GM12801 (cell line): Measurements from ENCODE around the gene EEF1E1.

Experiments
- TF ChIP-seq, protein P1 (sequence below): IDR thresholded peaks from one replicate; pipeline ENCODE4 v1.5.1; 2011; ENCODE audit warnings: control low read depth; ENCODE audit not compliant: insufficient read length; ENCODE audit errors: extremely low read depth

EEF1E1 gene

DNA sequence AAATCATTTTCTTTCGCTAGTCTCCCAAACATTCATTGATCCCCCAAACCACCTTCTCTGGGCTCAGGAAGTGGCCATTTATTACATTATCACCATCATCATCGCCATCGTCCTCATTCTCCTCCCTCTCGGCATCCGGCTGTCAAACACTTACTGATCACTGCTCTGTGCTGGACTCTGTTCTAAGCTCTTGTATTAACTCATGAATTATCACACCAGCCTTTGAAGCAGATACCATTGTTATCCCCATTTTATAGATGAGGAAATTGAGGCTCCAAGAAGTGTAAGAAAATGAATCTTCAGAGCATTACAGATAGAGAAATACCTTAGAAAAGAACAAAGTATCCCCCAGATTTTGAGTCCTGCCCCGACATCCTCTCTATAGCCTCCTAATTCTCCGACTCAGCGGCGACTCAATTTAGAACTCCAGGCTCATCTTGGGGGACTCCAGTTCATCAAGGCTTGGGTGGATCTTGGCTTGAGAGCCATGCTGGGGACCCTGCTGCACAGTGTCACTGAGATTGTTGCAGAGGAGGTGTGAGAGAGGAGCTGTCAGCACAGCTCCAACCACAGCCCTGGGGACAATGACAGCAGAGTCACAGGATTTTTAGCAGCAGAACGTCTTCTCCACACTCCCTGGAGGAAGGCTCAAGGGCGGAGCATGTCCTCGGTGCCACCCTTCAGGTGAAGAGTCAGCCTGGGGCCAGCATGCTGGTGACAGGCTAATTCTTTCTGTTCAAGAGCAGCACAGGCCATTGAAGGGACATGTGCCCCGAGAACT is 6.6 kb upstream of the EEF1E1 start:
- TF ChIP-seq, protein P1, sequence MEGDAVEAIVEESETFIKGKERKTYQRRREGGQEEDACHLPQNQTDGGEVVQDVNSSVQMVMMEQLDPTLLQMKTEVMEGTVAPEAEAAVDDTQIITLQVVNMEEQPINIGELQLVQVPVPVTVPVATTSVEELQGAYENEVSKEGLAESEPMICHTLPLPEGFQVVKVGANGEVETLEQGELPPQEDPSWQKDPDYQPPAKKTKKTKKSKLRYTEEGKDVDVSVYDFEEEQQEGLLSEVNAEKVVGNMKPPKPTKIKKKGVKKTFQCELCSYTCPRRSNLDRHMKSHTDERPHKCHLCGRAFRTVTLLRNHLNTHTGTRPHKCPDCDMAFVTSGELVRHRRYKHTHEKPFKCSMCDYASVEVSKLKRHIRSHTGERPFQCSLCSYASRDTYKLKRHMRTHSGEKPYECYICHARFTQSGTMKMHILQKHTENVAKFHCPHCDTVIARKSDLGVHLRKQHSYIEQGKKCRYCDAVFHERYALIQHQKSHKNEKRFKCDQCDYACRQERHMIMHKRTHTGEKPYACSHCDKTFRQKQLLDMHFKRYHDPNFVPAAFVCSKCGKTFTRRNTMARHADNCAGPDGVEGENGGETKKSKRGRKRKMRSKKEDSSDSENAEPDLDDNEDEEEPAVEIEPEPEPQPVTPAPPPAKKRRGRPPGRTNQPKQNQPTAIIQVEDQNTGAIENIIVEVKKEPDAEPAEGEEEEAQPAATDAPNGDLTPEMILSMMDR, result no peak

DNA sequence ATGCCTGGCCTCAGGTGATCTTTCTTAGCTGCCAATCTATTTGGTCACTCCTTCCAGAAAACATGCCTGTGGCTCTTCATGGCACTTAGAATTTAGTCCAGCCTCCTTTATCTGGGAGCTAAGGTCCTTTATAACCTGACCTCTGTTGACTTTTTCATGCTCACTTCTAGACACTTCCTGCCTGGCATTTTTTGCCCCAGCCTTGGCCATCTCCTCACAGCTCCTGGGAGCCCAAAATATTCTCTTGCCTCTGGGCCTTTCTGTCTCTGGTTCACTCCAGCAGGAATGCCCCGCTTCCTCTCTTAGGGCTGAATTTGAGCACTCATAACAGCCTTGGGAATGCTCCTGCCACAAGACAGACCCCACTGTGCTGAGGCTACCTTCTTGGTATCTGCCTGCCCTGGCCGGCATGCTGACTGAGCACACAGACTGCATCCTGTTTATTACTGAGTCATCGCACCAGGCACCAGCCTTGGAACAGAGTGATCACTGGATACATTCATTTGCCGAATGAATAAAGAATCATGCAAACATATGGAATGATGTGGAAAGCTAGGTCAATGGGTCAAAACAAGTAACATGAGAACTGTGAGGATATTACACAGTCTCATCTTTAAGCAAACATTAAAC is 5.8 kb upstream of the EEF1E1 start:
- TF ChIP-seq, protein P1, result no peak

DNA sequence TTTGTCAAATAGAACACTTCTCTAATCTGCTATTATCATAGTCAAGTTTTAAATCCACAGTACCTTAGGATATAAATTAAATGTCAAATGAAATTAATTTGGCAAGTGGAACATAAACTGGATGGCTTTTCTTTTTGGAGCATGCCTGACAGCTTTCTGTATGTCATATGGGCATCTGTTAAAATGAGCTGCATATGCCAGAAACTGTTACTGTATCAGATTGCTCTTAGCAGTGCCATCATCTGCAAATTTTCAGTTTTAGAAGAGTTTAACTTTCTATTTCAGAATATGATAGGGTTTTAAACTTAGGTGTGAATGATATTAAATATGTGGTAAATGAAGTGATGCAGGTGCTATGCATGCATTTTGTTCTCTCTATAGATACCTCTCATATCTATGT is 3.4 kb upstream of the EEF1E1 start:
- TF ChIP-seq, protein P1, result no peak

DNA sequence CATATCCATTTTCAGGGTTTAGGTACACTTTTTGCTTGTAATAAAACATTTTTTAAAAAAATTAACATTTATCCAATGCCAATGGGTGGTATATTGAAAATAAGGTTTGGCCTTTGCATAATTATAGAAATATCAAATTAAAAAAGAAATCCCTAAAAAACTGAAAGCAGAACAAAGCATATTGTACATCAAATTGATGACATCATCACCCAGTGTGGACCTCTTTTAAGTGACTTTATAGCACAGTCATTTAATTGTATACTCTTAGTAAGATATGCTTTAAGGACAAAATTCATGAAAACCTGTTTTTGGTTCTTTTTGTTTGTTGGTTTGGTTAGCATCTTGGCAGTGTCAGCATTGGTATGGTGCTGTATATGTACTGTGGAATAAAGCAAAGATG is 1.4 kb upstream of the EEF1E1 start:
- TF ChIP-seq, protein P1, result no peak

DNA sequence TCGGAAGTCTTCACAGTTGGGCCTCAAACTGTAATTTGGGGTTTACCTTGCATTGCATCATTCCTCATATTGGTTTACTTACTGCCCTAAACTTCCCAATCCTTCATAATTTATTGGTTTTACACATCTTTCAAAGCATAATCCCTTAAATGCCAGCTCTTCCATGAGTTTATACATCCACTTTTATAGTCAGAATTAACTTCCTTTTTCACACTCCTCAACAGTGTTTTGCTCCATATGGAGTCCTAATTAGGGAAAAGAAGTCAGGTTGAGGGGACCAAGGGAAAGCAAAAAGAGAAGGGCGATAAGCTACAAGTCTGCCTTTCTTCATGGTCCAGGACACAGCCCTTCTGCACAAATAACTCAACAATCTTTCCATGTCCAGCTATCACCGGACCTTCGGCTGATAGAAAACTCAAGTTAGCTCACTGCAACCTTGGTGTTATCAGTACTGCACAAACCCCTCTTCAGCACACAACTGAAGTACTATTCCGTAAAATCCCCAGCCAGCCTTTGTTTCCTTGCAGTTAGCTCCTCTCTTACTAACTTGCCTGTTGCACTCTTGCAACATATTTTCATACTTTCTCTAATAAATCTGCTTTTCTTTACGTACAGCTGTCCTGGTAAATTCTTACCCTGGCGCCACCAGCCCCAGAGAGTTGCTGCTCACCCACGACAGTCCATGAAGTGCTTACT is 2.0 kb downstream of the EEF1E1 start:
- TF ChIP-seq, protein P1, result no peak

DNA sequence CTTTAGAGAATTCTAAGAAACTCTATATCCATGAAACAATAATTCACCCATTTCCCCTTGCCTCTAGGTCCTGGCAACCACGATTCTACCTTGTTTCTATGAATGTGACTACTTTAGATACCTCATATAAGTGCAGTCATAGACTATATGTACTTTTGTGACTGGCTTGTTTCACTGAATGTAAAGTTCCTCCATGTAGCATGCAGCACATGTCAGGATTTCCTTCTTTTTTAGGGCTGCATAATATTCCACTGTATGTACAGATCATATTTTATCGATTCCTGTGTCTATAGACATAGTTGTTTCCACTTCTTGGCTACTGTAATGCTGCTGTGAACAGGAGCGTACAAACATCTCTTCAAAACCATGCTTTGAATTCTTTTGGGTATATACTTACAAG is 11.7 kb downstream of the EEF1E1 start:
- TF ChIP-seq, protein P1, result no peak

DNA sequence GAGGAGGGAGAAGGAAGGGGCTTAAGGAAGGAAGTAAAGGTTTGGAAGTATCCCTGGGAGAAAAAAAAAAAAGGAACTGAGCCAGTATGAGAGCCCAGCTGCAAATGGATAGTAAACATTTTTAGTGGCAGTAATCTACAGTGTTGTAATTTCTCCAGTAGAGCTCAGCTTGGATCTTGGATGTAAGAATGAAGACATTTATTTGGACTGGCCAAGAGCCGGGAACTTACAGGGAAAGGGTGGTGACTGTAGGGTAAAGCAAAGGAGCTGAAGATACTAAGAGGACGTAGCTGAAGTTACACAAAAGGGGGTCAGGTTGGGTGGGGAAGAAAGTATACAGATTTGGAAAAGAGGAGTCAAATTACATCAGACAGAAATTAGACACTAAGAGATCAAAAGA is 13.5 kb downstream of the EEF1E1 start:
- TF ChIP-seq, protein P1, result no peak
